DND-41 (cell line): ENCODE data around the gene LBHD2.
"Not testable (repeated sequence)": the region's sequence is repeated elsewhere in the genome, so short reads cannot be mapped to it uniquely, and the experiment has no call there.

Experiments used
- ATAC-seq: fragments of 200-7000 bp; cut with Tn5 transposase; 3 replicates; pipeline ENCODE4 v1.9.1; 2021; ENCODE audit warnings: low read depth; ENCODE audit not compliant: insufficient read depth
- DNase-seq: peaks from one replicate; pipeline ENCODE4 v3.0.0-alpha.2; 2020
- H2AFZ ChIP-seq: 2 replicates; pipeline ENCODE4 v1.6.0; 2012; ENCODE audit warnings: low read depth, low read length
- H3K27ac ChIP-seq: 2 replicates; pipeline ENCODE4 v1.5.1; 2012; ENCODE audit warnings: low read length, inconsistent platforms
- H3K27me3 ChIP-seq: fragments of 200-600 bp; sonication (generic); 2 replicates; pipeline ENCODE4 v1.6.0; 2012; ENCODE audit warnings: low read length, mild to moderate bottlenecking, inconsistent platforms; ENCODE audit not compliant: insufficient read depth, poor library complexity
- H3K36me3 ChIP-seq: 2 replicates; pipeline ENCODE4 v1.5.1; 2012; ENCODE audit warnings: low read length, inconsistent platforms; ENCODE audit not compliant: insufficient read depth
- H3K4me1 ChIP-seq: 2 replicates; pipeline ENCODE4 v1.5.1; 2012; ENCODE audit warnings: mild to moderate bottlenecking, low read length; ENCODE audit not compliant: insufficient read depth
- H3K4me2 ChIP-seq: 2 replicates; pipeline ENCODE4 v1.6.0; 2012; ENCODE audit warnings: mild to moderate bottlenecking, moderate library complexity, low read length, inconsistent platforms; ENCODE audit not compliant: insufficient read depth
- H3K4me3 ChIP-seq, 2 experiments: fragments of 200-600 bp in 1 of 2; shearing (Covaris generic) in 1 of 2; 2 replicates each; pipeline ENCODE4 v1.5.1; 2012 to 2016; ENCODE audit warnings: inconsistent platforms in 2 of 2, low read length in 2 of 2, mild to moderate bottlenecking in 2 of 2, low read depth in 1 of 2, moderate library complexity in 1 of 2
- H3K79me2 ChIP-seq: 2 replicates; pipeline ENCODE4 v1.6.0; 2012; ENCODE audit warnings: low read length, inconsistent platforms; ENCODE audit not compliant: insufficient read depth
- H3K9ac ChIP-seq: 2 replicates; pipeline ENCODE4 v1.6.0; 2012; ENCODE audit warnings: low read depth, mild to moderate bottlenecking, inconsistent platforms, low read length, moderate library complexity
- H3K9me3 ChIP-seq: 2 replicates; pipeline ENCODE4 v1.5.1; 2012; ENCODE audit warnings: low read length, moderate library complexity, mild to moderate bottlenecking, inconsistent platforms; ENCODE audit not compliant: insufficient read depth, severe bottlenecking
- H4K20me1 ChIP-seq: 2 replicates; pipeline ENCODE4 v1.6.0; 2012; ENCODE audit warnings: low read length; ENCODE audit not compliant: insufficient read depth
- CTCF ChIP-seq: IDR thresholded peaks from 2 replicates; pipeline ENCODE4 v1.5.1; 2012; ENCODE audit warnings: borderline replicate concordance, low read length, moderate library complexity, mild to moderate bottlenecking; ENCODE audit not compliant: poor library complexity, severe bottlenecking; ENCODE audit errors: extremely low read depth
- EZH2 ChIP-seq: IDR thresholded peaks from 3 replicates; pipeline ENCODE4 v1.6.1; 2012; ENCODE audit warnings: borderline replicate concordance, low read depth, mild to moderate bottlenecking, moderate library complexity, low read length, inconsistent platforms; ENCODE audit not compliant: severe bottlenecking

Gene LBHD2

GRCh38 chr14:103118663-103119404 lies 34.8 kb downstream of the LBHD2 start:
- no peak overlapping the region for H3K9ac ChIP-seq
- H3K27me3 ChIP-seq, result peaks cover 6% of the 10 kb centered on the region
- DNase-seq (no peak), ATAC-seq (no peak)
- no peak overlapping the region for H3K4me3 ChIP-seq
- H3K36me3 ChIP-seq, result no peaks in the 10 kb centered on the region
- H3K27ac ChIP-seq, result no peak overlapping the region
- H3K4me2 ChIP-seq, result no peak overlapping the region
- H3K9me3 ChIP-seq, result no peaks in the 10 kb centered on the region
- H4K20me1 ChIP-seq, result peaks cover 4% of the 10 kb centered on the region; the same call in 1 of the 2 replicates
- H3K79me2 ChIP-seq, result no peaks in the 10 kb centered on the region
- H2AFZ ChIP-seq, result no peak overlapping the region
- TF ChIP-seq EZH2 (no peak), CTCF (no peak)
- no peaks in the 10 kb centered on the region for H3K4me1 ChIP-seq

GRCh38 chr14:103119527-103119926 lies 35.5 kb downstream of the LBHD2 start:
- H3K4me1 ChIP-seq, H3K79me2 ChIP-seq, ATAC-seq, H3K9ac ChIP-seq, H2AFZ ChIP-seq, H3K4me2 ChIP-seq, H3K9me3 ChIP-seq, H3K27ac ChIP-seq, H3K4me3 ChIP-seq, H3K36me3 ChIP-seq, DNase-seq: not testable (repeated sequence)
- H3K27me3 ChIP-seq, result peaks cover 12% of the 10 kb centered on the region
- peaks cover 11% of the 10 kb centered on the region; the same call in 1 of the 2 replicates for H4K20me1 ChIP-seq

- DNase-seq, result no peak
- Histone ChIP-seq H3K4me2 (no peak overlapping the region), H3K4me3 (no peak overlapping the region), H3K9me3 (no peaks in the 10 kb centered on the region), H3K36me3 (no peaks in the 10 kb centered on the region), H2AFZ (no peak overlapping the region), H3K4me1 (no peaks in the 10 kb centered on the region), H3K27me3 (peaks cover 12% of the 10 kb centered on the region), H3K9ac (no peak overlapping the region), H4K20me1 (peaks cover 12% of the 10 kb centered on the region; the same call in 1 of the 2 replicates), H3K27ac (no peak overlapping the region), H3K79me2 (no peaks in the 10 kb centered on the region)
- no peak for ATAC-seq
- TF ChIP-seq CTCF, result no peak
- no peak for TF ChIP-seq EZH2
Measured at GRCh38 chr14:103121121-103121845, 37.3 kb downstream of the LBHD2 start.
